ENCODE results near the gene SERPINC1.

SERPINC1 gene

DNA sequence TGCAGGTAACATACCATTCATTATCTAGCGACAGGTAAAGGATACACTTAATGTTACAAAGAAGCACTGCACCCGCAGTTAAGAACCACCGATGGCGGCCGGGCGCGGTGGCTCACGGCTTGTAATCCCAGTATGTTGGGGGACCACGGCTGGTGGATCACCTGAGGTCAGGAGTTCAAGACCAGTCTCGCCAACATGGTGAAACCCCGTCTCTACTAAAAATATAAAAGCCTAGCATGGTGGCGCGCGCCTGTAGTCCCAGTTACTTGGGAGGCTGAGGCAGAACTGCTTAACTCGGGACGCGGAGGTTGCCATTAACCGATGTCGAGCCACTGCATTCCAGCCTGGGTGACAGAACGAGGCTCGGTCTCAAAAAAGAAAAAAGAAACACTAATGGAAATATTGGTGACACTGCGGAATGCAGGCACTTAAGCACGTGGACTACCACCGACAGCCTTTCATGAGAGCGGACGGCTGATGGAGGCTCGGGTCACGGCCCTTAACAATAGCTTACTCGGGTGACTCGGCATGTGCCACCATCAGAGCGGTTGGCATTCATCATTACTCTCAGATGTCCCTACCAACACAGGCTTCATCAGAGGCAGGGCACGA lies 49.9 kb downstream of the SERPINC1 start:
- peak overlapping the region; percentile 90 for H3K27ac ChIP-seq
- TF ChIP-seq CTCF (conservative IDR thresholded peaks at IDR 0.05): no peak
- no peak for TF ChIP-seq ZFX (IDR thresholded peaks at IDR 0.05)

- TF ChIP-seq ZFX (IDR thresholded peaks at IDR 0.05): no peak
- TF ChIP-seq CTCF (conservative IDR thresholded peaks at IDR 0.05): no peak
- H3K27ac ChIP-seq: peak overlapping the region; percentile 90
Measured at GRCh38 chr1:173866413-173867115, 50.6 kb downstream of the SERPINC1 start.

- TF ChIP-seq CTCF (conservative IDR thresholded peaks at IDR 0.05): no peak
- TF ChIP-seq ZFX (IDR thresholded peaks at IDR 0.05): no peak
- H3K27ac ChIP-seq: no peak overlapping the region
Measured at GRCh38 chr1:173865468-173866164, 51.5 kb downstream of the SERPINC1 start.

DNA sequence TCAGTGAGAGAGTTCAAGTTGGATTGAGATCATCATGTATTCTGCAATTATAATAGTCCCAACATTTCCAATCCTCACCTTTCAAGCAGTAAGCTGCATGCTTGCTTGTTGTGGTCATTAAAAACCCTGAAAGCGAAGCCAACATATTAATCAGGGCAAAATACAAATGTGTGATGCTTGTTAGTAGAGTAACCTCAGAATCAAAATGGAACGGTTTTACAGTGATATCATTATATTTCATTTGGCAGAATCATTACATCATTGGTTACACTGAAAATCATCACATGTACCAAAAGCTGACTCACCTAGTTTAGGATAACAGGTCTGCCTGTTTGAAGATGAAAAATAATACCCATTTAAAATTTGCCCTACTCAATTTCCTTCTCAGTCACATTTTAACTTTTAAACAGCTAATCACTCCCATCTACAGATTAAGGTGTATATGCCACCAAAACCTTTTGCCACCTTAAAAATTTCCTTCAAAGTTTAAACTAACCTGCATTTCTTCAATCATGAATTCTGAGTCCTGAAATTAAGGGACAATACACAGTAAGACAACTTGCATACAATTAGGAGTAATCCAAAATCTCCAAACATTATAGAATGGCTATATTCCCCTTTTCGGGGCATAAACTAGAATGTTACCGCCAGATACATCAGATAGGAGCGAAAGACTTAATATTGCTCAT lies 52.8 kb downstream of the SERPINC1 start:
- TF ChIP-seq CTCF (conservative IDR thresholded peaks at IDR 0.05): no peak
- no peak for TF ChIP-seq ZFX (IDR thresholded peaks at IDR 0.05)
- peak overlapping the region; percentile 14 for H3K27ac ChIP-seq

DNA sequence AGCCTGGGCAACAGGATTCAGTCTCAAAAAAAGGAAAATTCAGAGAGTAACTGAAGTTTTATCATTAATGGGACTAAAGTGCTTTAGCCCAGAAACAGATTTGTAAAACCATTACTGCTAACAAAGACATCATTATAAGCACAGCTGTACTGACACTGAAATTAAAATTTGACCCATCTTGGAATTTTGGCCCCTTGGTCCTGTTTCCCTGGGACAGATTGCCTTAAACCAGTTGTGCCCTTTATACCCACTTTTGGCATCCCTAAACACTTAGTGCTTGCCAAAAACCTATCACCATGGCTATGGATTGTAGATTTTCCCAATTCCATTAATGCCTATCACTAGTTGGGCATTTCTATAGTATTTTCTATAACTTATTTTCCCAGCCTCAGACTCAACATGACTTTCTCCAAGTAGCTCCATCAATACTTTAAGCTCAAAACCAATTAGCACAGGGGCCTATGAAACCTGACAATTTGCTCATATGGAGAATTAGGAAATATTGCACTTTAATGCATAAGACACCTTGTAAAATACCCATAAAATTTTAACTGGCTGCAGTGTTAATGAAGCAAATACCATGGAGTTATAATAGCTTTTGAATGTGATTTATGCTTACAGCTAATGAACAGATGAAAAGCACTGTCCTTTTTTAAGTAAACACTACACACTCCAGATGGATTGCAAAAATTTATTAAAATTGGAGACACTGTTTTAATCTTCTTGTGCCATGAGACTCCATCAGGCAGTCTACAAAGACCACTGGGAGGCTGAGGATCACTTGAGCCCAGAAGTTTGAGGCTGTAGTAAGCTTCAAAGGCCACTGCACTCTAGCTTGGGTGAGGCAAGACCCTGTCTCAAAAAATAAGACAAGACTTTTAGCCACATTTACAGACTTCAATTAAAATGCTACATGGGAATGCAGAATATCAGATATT lies 53.6 kb downstream of the SERPINC1 start:
- TF ChIP-seq ZFX (IDR thresholded peaks at IDR 0.05): no peak
- TF ChIP-seq CTCF (conservative IDR thresholded peaks at IDR 0.05): no peak
- H3K27ac ChIP-seq: peak overlapping the region; percentile 6; the same call in 1 of the 2 replicates

DNA sequence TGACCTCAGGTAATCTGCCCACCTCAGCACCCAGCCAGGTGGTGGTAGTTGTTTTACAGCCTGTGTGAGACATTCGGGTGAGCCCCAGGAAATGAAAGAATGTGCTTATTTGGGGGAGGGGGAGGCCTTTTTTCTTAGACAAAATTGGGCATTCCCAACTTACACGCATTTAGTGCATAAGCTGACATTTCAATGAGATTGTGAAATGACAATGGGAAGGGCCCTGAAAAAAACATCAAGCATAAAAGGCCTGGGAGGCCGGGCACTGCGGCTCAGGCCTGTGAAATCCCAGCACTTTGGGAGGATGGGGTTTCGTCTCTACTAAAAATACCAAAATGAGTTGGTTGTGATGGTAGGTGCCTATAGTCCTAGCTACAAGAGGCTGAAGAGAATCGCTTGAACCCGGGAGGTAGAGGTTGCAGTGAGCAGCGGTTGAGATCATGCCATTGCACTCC lies 54.3 kb downstream of the SERPINC1 start:
- H3K27ac ChIP-seq: peak overlapping the region; percentile 6
- TF ChIP-seq ZFX (IDR thresholded peaks at IDR 0.05): no peak
- TF ChIP-seq CTCF (conservative IDR thresholded peaks at IDR 0.05): no peak

DNA sequence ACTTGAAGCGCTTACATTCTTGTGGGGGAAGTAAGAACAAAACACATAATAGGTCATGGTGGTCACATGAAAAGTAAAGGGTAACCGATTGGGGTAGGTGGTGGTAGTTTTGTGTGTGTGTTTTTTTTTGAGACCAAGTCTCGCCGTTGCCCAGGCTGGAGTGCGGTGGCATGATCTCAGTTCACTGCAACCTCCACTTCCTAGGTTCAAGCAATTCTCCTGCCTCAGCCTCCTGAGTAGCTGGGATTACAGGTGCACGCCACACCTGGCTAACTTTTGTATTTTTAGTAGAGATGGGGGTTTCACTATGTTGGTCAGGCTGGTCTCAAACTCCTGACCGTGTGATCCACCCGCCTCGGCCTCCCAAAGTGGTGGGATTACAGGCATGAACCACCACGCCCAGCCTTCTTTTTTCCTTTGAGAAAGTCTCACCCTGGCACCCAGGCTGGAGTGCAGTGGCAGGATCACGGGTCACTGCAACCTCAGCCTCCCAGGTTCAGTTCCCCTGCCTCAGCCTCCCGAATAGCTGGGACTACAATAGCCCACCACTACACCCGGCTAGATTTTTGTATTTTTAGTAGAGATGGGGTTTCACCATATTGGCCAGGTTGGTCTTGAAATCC lies 54.9 kb downstream of the SERPINC1 start:
- H3K27ac ChIP-seq: peak overlapping the region; percentile 6

Measured in C4-2B (cell line).